Epithelial cell of proximal tubule (primary cell): ENCODE data around the gene TRIM41. TPM values are rescaled to one million over a fixed set of nuclear protein-coding genes. Genes with fewer than 3 reads are reported as not detected.

ENCODE experiments used
- DNase-seq: peaks from one replicate; pipeline ENCODE4 v3.0.0-alpha.2; 2011; ENCODE audit warnings: low read depth
- H3K4me3 ChIP-seq: 2 replicates; pipeline ENCODE4 v1.5.1; 2011; ENCODE audit warnings: low read depth, mild to moderate bottlenecking, low read length
- total RNA-seq: library from RNA; depleted of rRNA; stranded (reverse); fragments of >200 nt; gene quantifications from 2 replicates; pipeline ENCODE4 v1.2.3, GENCODE V29; 2015
- TF ChIP-seq, protein P1 (sequence below): conservative IDR thresholded peaks from 2 replicates; pipeline ENCODE4 v1.5.1; 2012; ENCODE audit warnings: low read depth, mild to moderate bottlenecking, low read length

TRIM41 gene
- total RNA-seq, 1 donor from 2014 or later, result 12.4 TPM

DNA sequence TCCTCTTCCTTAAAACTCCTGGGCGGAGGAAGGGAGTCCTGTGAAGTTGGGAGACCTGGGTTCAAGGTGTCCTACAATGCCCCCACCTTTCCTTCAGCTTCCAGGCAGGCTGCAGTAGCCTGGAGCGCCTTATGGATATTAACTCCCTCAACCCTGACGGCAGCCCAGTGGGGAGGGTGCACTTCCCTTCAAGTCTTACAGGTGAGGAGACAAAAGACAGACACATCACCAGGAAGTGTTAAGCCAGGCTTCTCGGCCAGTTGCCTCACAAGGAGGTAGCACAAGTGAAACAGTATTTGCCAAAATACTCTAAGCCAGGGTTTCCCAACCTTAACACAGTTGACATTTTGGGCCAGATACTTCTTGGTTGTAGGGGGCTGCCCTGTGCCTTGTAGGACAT is 22.3 kb upstream of the TRIM41 start:
- TF ChIP-seq, protein P1, sequence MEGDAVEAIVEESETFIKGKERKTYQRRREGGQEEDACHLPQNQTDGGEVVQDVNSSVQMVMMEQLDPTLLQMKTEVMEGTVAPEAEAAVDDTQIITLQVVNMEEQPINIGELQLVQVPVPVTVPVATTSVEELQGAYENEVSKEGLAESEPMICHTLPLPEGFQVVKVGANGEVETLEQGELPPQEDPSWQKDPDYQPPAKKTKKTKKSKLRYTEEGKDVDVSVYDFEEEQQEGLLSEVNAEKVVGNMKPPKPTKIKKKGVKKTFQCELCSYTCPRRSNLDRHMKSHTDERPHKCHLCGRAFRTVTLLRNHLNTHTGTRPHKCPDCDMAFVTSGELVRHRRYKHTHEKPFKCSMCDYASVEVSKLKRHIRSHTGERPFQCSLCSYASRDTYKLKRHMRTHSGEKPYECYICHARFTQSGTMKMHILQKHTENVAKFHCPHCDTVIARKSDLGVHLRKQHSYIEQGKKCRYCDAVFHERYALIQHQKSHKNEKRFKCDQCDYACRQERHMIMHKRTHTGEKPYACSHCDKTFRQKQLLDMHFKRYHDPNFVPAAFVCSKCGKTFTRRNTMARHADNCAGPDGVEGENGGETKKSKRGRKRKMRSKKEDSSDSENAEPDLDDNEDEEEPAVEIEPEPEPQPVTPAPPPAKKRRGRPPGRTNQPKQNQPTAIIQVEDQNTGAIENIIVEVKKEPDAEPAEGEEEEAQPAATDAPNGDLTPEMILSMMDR, result no peak
- no peak for DNase-seq
- no peak overlapping the region for H3K4me3 ChIP-seq

DNA sequence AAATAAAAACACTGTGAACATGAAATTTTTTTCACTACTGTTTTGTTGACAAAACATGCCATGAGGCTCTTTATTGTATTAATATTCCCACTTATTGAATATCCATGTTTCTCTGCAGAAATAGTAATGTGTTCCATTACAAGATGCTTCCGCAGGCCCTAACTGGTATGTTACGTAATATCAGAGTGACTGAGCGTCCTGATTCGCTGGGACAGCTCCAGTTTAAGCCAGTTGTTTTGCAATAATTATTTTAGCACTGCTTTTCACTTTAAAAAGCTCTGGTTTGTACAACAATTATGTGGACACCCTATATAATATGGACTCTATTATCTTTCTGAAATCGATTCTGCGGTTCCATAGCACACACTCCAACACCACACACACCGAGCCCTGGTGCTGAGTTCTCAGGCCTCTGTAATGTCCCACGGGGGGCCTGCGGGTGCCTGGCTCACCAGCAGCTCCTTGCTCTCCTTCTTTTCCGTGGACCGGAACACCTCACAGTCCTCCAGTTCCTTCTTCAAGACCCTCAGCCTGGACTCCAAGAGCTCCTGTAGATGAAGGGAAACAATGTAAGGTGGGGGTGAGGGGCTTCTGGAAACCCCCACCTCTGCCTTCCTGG is 19.9 kb upstream of the TRIM41 start:
- TF ChIP-seq, protein P1, result no peak
- H3K4me3 ChIP-seq, result peak overlapping the region; percentile 68
- no peak for DNase-seq

DNA sequence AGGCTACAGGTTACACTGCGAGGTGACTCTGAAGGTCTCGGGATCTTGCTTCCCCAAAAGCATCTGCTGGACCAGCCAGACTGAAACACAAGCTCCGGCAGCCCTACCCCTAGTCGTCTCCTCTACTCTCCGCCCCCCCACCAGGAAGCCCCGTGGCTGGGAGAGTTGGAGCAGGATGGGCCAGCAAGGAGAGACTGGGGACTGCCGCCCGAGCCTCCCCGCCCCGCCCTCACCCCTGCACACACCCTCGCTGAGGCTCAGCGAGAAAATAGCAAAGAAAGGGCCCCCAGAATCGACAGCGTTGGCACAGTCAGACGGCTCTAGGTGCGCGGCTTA is 19.3 kb upstream of the TRIM41 start:
- TF ChIP-seq, protein P1, result no peak
- H3K4me3 ChIP-seq, result peak overlapping the region; percentile 68
- DNase-seq, result no peak

DNA sequence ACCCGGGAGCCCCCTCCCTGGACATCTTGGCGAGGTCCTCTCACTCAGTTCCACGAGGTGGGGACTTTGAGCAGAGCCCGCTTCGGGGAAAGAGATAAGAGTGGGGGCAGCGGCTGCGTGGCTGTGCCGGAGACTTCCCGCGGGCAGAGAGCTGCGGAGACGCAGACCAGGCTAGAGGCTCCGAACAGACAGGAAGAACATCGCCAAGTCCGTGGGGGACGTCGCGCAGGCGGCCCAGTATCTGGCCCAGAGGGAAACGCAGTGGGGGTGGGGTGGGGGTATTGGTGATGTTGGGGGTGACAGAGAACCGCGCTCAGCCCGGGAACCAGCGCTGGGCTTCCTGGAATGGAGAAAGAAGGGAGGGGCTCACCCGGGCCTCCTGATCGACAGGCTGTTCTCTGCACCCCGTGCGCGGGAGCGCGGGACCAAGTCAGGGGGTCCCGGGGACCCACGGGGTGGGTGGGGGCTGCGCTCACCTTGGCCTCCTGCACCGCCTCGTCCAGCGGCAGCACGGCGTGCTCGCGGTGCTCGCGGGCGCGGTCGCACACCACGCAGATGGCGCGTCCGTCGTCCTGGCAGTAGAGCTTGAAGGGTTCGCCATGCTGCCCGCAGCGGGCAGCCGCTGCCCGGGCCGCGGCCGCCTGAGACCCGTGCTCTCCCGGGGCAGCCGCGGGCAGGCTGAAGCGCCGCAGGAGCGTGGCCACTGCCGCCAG is 18.8 kb upstream of the TRIM41 start:
- no peak for DNase-seq

DNA sequence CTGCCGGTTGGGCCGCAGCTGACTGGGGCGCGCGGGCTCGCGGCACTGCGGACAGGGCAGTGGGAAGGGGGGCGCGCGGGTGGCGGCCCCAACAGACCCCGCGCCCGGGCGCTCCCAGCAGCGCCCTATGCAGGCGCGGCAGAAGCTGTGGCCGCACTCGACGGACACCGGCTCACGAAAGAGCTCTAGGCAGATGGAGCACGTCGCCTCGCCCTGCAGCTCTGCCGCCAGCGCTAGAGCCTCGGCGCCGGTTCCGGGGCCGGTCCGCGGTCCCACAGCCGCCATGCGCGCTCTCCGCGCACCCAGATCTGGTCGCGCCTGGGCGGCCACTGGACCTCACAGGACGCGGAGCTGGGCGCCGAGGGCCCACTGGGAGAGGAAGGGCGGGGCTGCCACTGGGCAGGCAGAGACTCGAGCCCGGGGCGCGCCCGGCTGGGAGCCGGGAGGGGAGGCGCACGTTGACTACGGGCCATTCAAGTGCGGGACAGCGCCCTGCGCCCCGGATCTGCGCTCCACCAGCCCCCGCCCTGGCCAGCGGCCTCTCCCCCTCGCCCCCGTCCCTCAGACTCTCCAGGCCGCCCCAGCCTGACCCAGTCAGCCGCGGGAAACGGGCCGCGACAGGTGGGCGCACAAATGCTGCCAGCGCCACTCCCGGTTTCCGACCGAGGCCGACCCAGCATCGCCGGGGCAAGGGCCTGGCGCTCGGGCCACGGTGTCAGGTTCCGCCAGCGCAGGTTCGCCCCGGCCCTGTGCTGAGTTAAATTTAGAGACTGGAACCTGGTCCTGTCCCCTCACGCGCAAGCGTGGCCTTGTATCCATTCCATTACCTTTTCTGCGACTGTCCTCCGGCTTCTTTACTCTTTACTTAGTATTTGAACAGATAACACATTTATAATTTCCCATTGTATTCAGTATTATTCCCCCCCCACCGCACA is 18.0 kb upstream of the TRIM41 start, which contains the start of gene TRIM7:
Gene TRIM7 (minus strand): TSS at position 371 of the 935 bp plus-strand sequence. CDS start 86 bp downstream, at position 285.
- peak within 1 kb of the TSS; percentile 68 for H3K4me3 ChIP-seq
- no peak for DNase-seq
- TF ChIP-seq, protein P1, result no peak

More for the DNA sequence above, 18.8 kb upstream of the TRIM41 start:
- TF ChIP-seq, protein P1, result no peak
- peak overlapping the region; percentile 68 for H3K4me3 ChIP-seq

DNA sequence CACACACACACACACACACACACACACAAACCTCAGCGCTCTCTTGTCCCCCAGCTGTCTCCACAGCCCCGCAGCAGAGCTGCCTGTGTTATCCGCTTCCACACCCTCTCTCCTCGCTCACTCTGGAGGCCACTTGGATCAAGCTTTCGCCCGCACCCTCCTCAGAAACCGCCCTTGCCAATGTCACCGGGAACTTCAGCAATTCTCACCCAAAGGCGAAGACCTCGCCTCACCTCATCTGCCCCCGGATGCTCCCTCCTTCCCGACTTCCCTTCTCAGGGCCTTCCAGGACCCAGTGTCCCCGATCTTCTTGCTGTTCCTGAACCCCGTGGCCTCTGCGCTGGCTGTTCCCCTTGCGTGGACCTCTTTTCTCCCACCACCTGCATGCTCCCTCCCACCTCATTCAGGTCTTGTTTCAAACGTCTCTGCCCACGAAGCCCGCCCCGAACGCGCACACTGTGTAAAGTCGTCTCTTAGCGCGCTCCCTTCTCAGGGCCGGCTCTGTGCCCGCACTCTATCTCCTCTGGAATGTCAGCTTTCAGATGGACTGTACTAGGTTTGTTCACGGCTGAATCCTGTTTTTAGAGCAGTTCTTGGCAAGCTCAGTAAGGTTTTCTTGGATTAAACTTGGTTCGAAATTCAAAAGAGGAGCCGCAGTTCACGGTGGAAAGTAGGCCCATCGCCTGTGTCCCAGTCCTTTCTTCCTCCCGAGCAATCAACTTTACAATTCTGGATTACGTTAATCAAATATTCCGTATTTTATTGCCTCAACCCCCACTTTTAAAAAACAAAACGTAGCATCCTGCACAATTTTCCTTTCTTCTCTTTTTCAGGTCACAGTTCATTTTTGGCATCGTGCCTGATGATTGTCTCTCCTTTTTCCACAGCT is 17.1 kb upstream of the TRIM41 start:
- DNase-seq, result no peak
- peak overlapping the region; percentile 68 for H3K4me3 ChIP-seq
- TF ChIP-seq, protein P1, result no peak
